ENCODE results near the gene KIF17. TPM values are rescaled to one million over a fixed set of nuclear protein-coding genes. Genes with fewer than 3 reads are reported as not detected.

The KIF17 gene
- total RNA-seq, 1 experiment from 2014 or later = 2.4 TPM

- no peak for DNase-seq (ENCODE audit: low read depth, low spot score)
- Histone ChIP-seq H3K9me3 (ENCODE audit: control insufficient read depth in 1 of 2, insufficient read depth in 1 of 2, low read depth in 1 of 2, low read length in 2 of 2) (no peaks in the 10 kb centered on the region), H4K20me1 (ENCODE audit: insufficient read depth) (no peaks in the 10 kb centered on the region), H3K4me2 (ENCODE audit: low read length) (no peak overlapping the region), H3K27ac (ENCODE audit: low read depth, low read length) (no peak overlapping the region), H3K27me3 (ENCODE audit: insufficient read depth, low read length) (no peaks in the 10 kb centered on the region), H3K9ac (ENCODE audit: low read length) (no peak overlapping the region), H3K36me3 (ENCODE audit: control insufficient read depth in 1 of 2, insufficient read depth in 2 of 2, low read length in 2 of 2) (no peaks in the 10 kb centered on the region; a peak in 1 of 4 replicates), H3K79me2 (ENCODE audit: insufficient read depth, low read length) (no peaks in the 10 kb centered on the region), H2AFZ (ENCODE audit: low read depth, low read length, poor library complexity, severe bottlenecking) (no peak overlapping the region), H3K9me2 (ENCODE audit: insufficient read depth) (no peaks in the 10 kb centered on the region), H3K4me1 (ENCODE audit: control insufficient read depth in 1 of 2, insufficient read depth in 2 of 2, low read length in 2 of 2) (peaks cover 28 to 35% of the 10 kb centered on the region in 2 experiments), H3K4me3 (replicated peaks in 1 of 2; ENCODE audit: low read depth in 1 of 2, low read length in 2 of 2) (no peak overlapping the region)
- TF ChIP-seq ATF3 (IDR thresholded peaks at IDR 0.05) (no peak), POLR2A (IDR thresholded peaks at IDR 0.05; ENCODE audit: borderline replicate concordance, extremely low read depth, insufficient read depth, insufficient read length) (no peak), EZH2phosphoT487 (IDR thresholded peaks at IDR 0.05; ENCODE audit: borderline replicate concordance) (no peak), CEBPB (IDR thresholded peaks at IDR 0.05; ENCODE audit: low read depth) (no peak), SRF (IDR thresholded peaks at IDR 0.05; ENCODE audit: low read depth) (no peak), MAX (IDR thresholded peaks at IDR 0.05) (no peak; the same call in 1 of the 2 replicates), CBX3 (IDR thresholded peaks at IDR 0.05; ENCODE audit: low read depth) (no peak), EGR1 (IDR thresholded peaks at IDR 0.05; ENCODE audit: low read depth) (no peak), FOSL1 (IDR thresholded peaks at IDR 0.05; ENCODE audit: low read depth) (no peak)
- CTCF ChIA-PET = no interaction called here
- intact Hi-C loops (cut with micrococcal nuclease) = no loop called here
- ATAC-seq = no peak
- RAD21 ChIA-PET (ENCODE audit: low non-redundant PET in 1 of 2, low total read pairs in 2 of 2, uncharacterized antibody in 2 of 2, unreplicated experiment in 2 of 2) = no interaction called here
- BruUV-seq (replicated peaks) = no TSS peak
- POLR2A ChIA-PET = no interaction called here
Observed at GRCh38 chr1:20615946-20616846, 101.6 kb downstream of the KIF17 start.

Measured in HCT116 (cell line).